ENCODE data around the gene ROBO4. TPM values are rescaled to one million over a fixed set of nuclear protein-coding genes. Genes with fewer than 3 reads are reported as not detected.

ROBO4 gene
- total RNA-seq, 1 donor from 2014 or later: 75.0 TPM

DNA sequence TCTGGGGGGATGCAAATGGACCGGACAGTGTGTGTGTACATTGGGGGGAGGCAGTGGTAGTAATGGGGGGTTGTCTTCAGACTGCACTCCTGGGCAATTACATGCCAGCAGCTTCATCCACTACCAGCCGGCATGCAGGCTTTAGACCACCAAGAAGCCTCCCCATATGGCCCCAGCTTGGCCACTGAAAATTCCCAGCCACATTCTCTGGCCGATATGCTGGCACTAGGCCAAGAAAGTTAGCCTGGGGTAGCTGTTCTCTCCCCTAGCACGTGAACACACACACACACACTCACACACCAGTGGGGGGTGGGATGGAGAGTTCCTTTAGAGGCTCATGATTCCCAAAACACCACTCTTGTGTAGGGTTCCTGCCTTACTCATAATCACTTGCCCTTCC, 36.0 kb downstream of the ROBO4 start:
- ATAC-seq: no peak
- intact Hi-C loops (cut with DNase I): no loop called here

DNA sequence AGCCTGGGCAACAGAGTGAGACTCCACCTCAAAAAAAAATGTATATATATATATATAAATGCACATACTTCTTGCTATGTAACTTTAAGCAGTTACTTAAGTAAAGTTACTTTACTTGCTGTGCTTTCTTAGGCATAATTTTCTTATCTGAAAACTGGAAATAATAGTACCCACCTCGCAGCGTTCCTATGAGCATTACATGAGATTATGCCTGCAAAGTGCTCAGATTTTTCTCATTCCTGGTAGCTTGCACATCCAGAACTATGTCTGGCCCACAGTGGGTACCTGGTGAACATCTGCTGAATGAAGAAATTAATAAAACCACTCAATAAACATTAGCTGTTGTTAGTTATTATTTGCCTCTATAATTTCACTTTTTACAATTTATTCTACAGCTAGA, 38.5 kb downstream of the ROBO4 start:
- intact Hi-C loops (cut with DNase I): no loop called here
- DNase-seq (no peak), ATAC-seq (no peak)
- Histone ChIP-seq H3K4me1 (peaks cover 8% of the 10 kb centered on the region), H3K36me3 (no peaks in the 10 kb centered on the region), H3K27me3 (peaks cover 48% of the 10 kb centered on the region), H3K9me3 (no peaks in the 10 kb centered on the region), H3K4me3 (no peak overlapping the region), H3K27ac (no peak overlapping the region)
- TF ChIP-seq, protein P1, sequence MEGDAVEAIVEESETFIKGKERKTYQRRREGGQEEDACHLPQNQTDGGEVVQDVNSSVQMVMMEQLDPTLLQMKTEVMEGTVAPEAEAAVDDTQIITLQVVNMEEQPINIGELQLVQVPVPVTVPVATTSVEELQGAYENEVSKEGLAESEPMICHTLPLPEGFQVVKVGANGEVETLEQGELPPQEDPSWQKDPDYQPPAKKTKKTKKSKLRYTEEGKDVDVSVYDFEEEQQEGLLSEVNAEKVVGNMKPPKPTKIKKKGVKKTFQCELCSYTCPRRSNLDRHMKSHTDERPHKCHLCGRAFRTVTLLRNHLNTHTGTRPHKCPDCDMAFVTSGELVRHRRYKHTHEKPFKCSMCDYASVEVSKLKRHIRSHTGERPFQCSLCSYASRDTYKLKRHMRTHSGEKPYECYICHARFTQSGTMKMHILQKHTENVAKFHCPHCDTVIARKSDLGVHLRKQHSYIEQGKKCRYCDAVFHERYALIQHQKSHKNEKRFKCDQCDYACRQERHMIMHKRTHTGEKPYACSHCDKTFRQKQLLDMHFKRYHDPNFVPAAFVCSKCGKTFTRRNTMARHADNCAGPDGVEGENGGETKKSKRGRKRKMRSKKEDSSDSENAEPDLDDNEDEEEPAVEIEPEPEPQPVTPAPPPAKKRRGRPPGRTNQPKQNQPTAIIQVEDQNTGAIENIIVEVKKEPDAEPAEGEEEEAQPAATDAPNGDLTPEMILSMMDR (IDR thresholded peaks at IDR 0.05): no peak

More for the DNA sequence above, 36.0 kb downstream of the ROBO4 start:
- H3K4me3 ChIP-seq: no peak overlapping the region
- peaks cover 21% of the 10 kb centered on the region for H3K4me1 ChIP-seq
- peaks cover 73% of the 10 kb centered on the region for H3K27me3 ChIP-seq
- DNase-seq: peak; percentile 26
- no peaks in the 10 kb centered on the region for H3K36me3 ChIP-seq
- H3K27ac ChIP-seq: no peak overlapping the region
- no peaks in the 10 kb centered on the region for H3K9me3 ChIP-seq
- TF ChIP-seq, protein P1 (IDR thresholded peaks at IDR 0.05): no peak

DNA sequence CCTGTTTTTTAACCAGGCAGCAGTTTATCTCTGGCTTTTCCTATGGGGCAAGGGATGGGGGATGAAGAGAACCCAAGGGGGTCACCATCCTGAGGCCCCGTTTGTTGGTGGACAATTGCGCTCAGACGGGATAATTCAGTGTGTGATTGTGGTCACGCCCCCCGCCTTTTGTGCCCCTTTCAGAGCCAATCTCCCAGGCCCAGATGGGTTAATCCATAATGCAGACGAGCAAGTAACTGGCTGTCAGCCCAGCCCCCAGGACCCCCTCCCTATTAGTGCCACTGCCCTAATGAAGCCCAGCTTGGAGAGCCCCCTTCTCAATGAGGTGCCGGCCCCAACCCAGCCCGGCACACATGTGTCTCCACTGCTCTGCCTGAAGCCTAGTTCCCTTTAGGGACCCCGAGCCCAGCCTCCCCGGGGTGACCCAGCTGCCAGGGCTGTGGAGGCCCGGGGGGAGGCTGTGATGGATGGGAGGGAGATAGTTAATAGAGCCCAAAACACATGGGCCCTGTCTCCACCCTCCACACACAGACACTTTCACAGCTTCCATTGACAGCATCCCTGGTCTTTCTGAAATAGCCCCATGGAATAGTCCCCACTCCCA, 51.5 kb downstream of the ROBO4 start:
- Histone ChIP-seq H3K27me3 (peaks cover 96% of the 10 kb centered on the region), H3K4me1 (peaks cover 15% of the 10 kb centered on the region), H3K36me3 (no peaks in the 10 kb centered on the region), H3K9me3 (no peaks in the 10 kb centered on the region), H3K27ac (no peak overlapping the region), H3K4me3 (no peak overlapping the region)
- intact Hi-C loops (cut with DNase I): no loop called here
- DNase-seq (no peak), ATAC-seq (no peak)
- TF ChIP-seq, protein P1 (IDR thresholded peaks at IDR 0.05): no peak

DNA sequence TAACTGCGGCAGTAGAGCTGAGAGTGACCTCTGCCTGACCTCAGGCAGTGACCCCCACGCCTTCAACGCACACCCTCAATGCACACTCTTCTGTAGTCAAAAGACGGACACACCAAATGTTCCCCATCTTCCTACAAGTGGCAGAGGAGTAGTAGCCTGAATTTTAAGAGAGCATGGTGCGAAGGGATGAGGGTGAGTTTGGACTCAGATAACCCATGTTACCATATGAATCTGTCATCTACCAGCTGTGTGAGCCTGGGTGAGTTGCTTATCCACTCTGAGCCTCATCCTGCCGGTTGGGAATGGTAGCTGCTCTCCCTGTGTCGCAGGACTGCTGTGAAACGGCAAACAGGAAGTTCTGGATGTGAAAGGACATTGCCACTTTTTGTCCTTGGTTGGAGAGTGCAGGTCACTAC, 53.0 kb downstream of the ROBO4 start:
- no peaks in the 10 kb centered on the region for H3K36me3 ChIP-seq
- H3K27ac ChIP-seq: no peak overlapping the region
- H3K27me3 ChIP-seq: peaks cover 98% of the 10 kb centered on the region
- DNase-seq: no peak
- no peaks in the 10 kb centered on the region for H3K9me3 ChIP-seq
- intact Hi-C loops (cut with DNase I): no loop called here
- ATAC-seq: no peak
- TF ChIP-seq, protein P1 (IDR thresholded peaks at IDR 0.05): no peak
- no peak overlapping the region for H3K4me3 ChIP-seq
- peaks cover 18% of the 10 kb centered on the region for H3K4me1 ChIP-seq

DNA sequence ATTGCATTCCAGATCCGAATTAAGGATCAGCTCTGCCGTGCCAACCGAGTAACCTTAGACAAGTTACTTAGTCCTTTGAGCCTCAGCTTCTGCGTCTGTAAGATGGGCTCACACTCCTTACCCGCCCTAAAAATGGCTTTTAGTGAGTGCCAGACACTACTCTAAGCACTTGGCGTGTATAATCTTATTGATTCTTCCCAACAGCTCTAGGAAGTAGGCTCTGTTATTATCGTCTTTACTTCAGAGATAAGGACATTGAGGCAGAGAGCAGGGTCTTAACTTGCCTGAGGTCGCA, 54.1 kb downstream of the ROBO4 start:
- Histone ChIP-seq H3K27me3 (peaks cover 98% of the 10 kb centered on the region), H3K4me3 (no peak overlapping the region), H3K9me3 (no peaks in the 10 kb centered on the region), H3K36me3 (no peaks in the 10 kb centered on the region), H3K27ac (no peak overlapping the region), H3K4me1 (peaks cover 26% of the 10 kb centered on the region)
- TF ChIP-seq, protein P1 (IDR thresholded peaks at IDR 0.05): no peak
- DNase-seq (no peak), ATAC-seq (no peak)
- intact Hi-C loops (cut with DNase I): no loop called here

DNA sequence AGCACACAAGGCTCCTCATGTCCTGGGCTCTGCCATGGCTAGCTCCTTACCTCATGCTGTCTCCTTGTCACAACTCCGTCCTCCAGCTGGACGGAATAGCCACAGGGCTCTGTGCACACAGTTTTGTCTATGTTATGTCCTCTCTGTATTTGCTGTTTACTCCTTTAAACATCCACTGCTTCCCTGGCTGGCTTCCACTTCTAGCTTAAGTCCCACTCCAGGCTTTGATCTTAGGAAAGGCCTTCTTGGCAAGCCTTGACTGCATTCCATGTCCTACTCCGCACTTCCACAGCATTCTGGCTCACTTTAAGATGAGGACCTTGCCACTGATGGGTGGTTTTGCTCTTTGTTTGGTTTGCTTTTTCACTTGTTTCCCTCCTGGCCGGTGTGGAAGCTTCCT, 55.4 kb downstream of the ROBO4 start:
- TF ChIP-seq, protein P1 (IDR thresholded peaks at IDR 0.05): no peak
- peaks cover 96% of the 10 kb centered on the region for H3K27me3 ChIP-seq
- peaks cover 26% of the 10 kb centered on the region for H3K4me1 ChIP-seq
- intact Hi-C loops (cut with DNase I): no loop called here
- DNase-seq (no peak), ATAC-seq (peak; percentile 51)
- H3K36me3 ChIP-seq: no peaks in the 10 kb centered on the region
- no peak overlapping the region for H3K4me3 ChIP-seq
- no peaks in the 10 kb centered on the region for H3K9me3 ChIP-seq
- H3K27ac ChIP-seq: no peak overlapping the region

Measured in upper lobe of right lung (tissue), 1 donor.